Activated CD4-positive, alpha-beta T cell treated with anti-CD3 and anti-CD28 coated beads, Interleukin-2, amount 50 U/mL, for 4 hours (primary cell): Measurements from ENCODE around the gene ARHGAP27.
"Not testable (repeated sequence)": the region's sequence is repeated elsewhere in the genome, so short reads cannot be mapped to it uniquely, and the experiment has no call there.

Experiments used
- DNase-seq, 2 experiments: peaks; one replicate each; pipeline ENCODE4 v3.0.0-alpha.2; 2020

Gene ARHGAP27, protein sequence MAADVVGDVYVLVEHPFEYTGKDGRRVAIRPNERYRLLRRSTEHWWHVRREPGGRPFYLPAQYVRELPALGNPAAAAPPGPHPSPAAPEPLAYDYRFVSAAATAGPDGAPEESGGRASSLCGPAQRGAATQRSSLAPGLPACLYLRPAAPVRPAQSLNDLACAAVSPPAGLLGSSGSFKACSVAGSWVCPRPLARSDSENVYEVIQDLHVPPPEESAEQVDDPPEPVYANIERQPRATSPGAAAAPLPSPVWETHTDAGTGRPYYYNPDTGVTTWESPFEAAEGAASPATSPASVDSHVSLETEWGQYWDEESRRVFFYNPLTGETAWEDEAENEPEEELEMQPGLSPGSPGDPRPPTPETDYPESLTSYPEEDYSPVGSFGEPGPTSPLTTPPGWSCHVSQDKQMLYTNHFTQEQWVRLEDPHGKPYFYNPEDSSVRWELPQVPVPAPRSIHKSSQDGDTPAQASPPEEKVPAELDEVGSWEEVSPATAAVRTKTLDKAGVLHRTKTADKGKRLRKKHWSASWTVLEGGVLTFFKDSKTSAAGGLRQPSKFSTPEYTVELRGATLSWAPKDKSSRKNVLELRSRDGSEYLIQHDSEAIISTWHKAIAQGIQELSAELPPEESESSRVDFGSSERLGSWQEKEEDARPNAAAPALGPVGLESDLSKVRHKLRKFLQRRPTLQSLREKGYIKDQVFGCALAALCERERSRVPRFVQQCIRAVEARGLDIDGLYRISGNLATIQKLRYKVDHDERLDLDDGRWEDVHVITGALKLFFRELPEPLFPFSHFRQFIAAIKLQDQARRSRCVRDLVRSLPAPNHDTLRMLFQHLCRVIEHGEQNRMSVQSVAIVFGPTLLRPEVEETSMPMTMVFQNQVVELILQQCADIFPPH

DNA sequence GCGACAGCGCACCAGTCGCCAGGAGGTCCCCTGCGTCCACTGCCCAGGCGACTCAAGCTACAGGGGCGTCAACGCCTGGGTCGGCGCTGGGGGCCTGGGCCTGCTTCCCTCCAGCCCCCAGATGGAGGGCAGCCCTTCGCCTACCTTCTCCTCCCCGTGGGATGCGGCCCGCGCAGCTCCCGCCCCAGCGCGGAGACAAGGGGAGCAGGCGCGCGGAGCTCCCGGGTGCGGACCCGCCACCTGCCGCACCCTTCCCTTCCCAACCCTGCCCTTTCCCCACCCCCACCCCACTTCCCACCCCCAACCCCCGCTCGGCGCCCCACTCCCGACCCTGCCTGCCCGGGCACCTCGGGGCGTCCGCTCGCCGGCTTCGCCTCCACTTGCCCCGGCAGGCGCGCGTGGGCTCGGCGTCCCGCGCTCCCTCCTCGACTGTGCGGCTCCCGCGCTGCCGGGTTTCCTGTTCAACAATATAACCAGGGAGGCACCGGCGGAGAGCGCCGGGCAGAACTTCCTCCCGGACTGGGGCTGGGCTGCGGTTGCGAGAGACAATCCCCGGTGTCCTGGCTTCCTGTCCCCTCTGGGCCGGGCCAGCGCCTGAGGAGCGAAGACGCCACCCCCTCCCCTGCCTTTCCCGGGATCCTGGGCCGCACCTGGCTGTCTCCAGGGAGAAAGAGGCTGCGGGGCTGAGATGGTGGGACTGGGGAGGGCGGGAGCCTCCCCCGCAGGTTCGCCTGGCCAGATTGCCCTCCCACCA lies at the start of gene ARHGAP27:
Gene ARHGAP27 (minus strand): TSS at position 466 of the 754 bp plus-strand sequence. CDS start 2,591 bp downstream, outside the sequence.
- no peak for DNase-seq

DNA sequence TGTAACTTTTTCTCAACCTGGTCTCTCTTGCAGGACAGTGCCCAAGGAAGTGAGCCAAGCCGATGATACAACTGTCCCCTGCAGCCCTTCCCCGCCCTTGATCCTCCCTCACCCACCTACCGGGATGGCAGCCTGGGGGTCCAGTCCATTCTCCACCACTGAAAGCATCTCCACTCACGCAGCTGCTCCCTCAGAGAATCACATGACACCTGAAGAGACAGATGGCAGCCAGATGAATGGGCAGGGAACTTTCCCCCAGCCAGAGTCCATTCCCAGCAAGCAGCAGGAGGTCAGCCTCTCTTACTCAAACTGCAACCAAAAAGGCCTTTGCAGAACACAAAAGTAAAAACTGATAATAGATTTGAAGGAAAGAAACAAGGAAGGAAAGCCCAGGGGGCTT lies 49.6 kb upstream of the ARHGAP27 start:
- DNase-seq, result not testable (repeated sequence)

DNA sequence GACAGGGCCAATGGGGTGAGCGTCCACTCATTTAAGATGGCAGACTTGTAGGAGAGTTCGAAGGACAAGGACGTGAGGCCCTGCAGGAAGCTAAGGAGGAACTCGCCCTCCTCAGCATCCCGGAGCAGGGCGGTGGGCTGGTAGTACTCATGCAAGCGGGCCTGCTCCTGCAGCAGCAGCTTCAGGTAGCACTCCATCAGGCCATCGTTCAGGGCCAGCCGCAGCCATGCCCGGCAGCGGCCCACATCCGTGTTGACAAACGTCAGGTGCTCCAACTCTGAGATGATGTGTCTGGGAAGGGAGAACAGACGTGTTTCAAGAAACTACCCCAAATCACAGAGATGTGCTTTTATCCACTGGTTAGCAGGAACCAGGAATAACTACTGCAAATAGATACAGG lies 42.8 kb upstream of the ARHGAP27 start:
- DNase-seq, result not testable (repeated sequence)

DNA sequence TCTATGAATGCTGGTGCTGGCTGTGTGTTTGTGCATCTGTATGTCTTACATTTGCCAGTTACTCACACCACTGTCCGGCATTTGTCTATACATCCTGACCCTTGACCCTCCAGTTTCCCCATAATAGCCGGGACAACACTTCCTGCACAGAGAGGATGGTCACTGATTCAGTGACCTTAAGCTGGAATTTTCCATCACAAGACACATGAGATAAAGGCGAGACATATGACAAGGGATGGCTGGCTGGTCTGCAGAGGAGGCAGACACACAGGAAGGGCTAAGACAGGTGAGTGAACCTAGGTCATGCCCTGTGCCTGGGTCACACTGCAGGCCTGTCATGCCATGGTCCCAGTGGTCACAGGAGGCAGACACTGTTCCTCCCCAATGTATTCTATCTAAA lies 39.6 kb upstream of the ARHGAP27 start:
- DNase-seq, result not testable (repeated sequence)

DNA sequence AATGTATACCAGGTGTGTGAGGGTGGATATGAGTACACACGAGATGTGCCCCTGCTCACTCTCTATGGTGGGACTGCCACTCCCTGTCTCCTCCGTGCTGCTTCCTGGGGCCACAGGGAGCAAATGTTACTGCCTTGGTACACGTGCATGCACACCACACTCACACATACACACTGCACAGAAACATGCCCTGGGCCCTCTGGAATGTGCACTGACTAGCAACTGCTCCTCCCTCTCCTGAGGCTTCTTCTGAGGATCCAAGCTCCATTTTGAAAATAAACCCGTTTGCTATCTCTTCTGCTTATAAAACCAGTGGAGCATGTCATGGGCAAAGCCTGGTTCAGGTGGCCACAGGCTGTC lies 36.5 kb upstream of the ARHGAP27 start:
- not testable (repeated sequence) for DNase-seq

DNA sequence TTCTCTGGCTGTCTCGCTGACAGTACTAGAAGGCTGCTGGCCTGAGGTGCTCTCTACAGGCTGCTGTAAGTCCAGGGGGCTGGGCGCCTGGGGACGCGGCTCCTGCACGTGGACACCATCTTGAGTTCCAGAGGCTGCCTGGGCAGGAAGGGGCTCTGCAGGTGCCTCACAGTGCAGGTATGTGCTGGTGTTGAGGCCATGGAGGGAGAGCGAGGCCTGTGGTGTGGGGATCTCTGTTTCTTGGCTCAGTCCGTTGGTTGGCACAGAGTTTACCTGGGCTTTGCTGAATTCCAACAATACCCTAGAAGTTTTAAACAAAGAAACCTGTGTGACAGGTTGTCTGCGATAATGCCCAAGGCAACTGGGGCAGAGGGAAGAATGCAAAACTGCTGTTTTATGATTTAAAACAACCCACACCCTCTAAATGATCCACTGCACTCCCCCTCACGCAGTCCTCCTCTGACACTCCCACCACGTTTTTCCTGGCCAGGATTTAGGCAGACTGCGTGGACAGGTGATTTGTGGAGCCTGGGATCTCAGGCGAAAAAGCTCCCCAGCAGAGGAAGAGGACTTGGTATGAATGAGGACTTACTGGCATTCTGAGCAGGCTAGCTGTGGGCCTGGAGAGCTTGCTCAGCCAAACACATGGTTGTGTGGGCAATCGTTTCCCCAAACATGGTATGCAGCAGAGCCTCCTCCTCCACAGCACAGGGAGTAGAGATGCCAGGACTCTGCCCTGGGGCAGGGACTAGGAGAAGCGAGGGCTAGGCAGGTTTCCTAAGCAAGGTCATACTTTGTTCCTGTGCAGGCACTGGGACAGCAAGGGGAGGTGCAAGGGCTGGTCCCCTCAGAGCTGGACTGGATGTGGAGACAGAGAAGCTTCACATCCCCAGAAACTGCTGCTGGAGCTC lies 35.9 kb upstream of the ARHGAP27 start:
- DNase-seq, result not testable (repeated sequence)

DNA sequence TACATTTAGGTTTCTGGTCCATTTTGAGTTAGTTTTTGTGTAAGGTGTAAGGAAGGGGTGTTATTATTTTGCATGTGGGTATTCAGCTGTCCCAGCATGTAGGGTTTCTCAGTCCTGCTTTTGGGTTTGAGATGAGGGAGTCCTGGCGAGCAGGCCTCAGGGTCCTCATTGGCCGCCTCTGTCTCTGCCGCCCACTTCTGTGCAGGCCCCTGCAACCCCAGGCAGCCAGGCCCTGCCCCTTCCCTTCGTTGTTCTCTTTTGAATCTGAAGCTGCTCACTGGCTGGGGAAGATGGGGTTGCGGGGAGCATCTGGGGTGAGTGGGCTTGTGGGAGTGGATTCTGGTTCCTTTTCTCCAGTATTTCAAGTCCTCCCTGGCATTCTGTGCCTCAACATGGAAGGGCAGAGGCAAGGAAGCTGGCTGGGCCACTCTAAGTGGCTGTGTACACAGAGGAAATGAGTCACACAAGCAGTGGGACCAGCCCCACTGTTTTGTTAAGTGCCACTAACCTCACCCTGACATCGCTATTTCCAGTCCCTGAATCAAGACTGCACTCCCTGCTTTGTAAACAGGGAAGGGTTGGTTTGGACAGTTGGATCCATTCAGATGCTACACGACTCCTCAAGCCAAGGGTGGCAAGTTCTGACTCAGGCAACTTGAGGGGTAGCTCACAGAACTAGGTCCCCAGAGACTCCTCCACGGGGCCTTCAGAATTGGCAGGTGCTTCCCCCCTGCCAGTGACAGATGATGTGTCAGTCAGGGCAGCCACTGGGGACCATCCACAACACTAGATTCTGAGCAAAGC lies 29.1 kb upstream of the ARHGAP27 start:
- DNase-seq, result not testable (repeated sequence)

DNA sequence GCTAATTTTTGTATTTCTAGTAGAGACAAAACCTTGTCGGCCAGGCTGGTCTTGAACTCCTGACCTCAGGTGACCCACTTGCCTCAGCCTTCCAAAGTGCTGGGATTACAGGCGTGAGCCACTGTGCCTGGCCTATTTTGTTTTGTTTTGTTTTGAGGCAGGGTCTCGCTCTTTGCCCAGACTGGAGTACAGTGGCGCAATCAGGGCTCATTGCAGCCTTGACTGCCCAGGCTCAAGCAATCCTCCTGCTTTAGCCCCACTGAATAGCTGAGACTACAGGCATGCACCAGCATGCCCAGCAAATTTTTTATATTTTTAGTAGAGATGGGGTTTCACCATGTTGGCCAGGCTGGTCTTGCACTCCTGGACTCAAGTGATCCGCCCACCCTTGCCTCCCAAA lies 27.8 kb upstream of the ARHGAP27 start:
- not testable (repeated sequence) for DNase-seq

DNA sequence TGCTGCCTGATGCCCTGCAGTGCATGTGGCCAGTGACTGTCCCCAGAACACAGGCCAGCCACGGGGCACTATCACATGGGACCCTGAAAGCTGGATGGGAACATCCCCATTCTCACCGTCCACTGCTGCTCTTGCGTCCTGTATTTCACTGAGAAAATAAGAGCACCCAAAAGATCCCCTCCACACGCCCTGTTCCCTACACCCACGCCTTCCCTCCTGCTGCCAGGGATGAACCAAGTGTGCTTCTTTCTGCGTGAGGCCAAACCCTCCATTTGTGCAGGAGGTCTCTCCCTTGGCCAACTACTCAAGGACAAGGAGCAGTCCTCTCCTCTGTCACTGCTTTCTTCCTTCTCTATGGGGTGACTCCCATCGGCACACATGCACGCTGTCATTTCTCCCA lies 21.7 kb upstream of the ARHGAP27 start:
- DNase-seq, result not testable (repeated sequence)

DNA sequence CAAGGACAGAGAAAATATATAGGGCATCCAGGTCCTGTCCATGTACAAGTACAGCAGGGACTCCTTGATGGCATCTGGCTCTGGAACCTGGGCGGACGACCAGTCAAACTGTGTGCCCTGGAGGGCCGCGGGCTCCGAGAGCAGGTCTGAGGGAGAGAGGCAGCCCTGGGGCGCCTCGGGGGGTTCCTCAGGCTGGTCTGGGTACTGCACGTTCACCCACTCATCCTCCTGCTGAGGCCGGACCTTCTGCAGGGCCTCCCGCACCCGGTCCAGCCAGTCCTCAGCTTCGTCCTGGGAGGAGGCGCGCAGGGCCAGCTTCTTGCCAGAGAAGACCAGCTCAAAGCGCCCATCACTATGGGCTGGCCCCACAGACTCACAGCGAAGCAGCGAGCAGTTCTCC lies 21.1 kb upstream of the ARHGAP27 start:
- DNase-seq, result not testable (repeated sequence)

DNA sequence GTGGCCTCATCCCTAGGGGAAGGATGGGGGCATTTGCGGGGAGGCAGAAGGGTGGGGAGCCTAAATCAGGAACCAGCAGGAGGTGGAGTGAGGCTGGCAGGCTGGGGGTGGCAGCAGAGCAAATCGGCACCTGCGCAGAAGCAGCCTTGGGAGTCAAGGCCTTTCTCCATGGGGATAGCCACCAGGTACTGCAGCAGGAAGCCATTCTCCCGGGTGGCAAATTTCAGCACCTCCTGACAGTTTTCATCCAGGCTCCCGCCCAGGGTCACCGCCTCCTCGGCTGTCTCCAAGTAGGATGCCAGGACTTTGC lies 20.5 kb upstream of the ARHGAP27 start:
- not testable (repeated sequence) for DNase-seq

DNA sequence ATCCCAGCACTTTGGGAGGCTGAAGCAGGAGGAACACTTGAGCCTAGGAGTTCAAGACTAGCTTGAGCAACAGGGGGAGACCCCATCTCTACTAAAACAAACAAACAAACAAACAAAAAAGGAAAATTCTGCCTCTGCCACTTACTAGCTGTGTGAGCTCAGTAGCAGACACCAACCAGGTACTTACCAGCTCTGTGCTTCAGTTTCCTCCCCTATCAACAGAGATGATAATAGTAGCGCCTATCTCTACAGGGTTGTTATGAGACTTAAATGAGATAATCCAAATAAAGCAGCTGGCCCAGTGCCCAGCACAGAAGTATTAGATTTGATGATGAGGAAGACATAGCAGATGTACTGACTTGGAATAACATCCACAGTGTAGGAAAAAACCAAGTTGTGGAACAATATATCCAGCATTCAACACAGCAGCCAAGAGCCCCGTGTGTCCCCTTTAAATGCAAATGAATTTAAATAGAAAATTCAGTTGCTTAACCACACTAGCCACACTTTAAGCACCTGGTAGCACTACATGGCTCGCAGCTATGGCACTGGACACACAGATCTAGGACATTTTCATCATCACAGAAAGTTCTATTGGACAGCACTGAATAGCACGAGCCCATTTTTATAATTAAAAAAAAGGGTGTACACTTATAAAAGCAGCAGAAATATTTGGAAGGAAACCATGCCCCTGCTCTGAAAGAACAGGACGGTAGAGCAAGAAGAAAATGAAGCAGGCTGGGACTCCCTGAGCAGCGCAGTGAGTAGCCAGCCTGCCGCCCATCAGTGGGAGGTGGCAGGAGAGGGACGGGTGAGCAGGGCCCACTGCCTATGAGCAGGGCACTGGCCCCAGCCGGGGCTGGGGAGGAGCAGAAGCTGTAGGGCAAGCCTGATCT lies 19.9 kb upstream of the ARHGAP27 start:
- not testable (repeated sequence) for DNase-seq

DNA sequence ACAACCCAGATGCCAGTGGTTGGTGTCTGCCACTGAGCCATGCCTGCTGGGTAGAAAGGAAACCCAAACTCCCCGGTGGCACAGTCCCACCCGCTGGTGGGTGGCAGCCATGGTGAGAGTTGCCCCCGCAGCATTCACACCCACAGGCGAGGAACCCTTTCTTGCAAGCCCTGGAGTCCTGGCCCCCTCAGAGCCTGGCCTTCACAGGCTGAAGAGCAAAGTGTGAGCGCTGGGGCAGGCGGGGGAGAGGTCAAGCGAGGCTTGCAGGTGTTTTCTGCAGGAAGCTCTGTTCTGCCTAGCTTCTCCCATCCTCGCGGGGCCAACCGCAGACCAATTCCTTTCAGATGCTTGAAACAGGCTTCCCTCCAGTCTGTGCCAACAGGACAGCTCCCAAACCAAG lies 19.0 kb upstream of the ARHGAP27 start:
- DNase-seq, result not testable (repeated sequence)

DNA sequence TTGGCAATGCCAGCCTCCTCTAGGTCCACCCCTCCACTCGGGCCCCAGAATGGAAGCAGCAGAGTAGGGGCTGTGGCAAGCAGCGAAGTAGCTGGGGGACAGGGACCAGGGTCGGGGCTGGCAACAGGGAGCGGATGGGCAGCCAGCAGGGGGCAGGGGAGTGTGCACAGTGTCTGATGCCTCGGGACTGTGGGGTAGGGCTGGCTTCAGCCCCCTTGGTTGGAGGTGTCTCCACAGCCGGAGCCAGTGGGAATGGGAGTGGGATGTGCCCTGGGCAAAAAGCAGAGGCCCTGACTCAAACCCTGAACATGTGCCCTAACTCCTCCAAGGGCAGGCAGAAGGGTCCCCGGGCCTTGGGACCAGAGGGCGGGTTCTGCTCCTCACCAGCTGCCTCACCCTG lies 18.5 kb upstream of the ARHGAP27 start:
- DNase-seq, result no peak

DNA sequence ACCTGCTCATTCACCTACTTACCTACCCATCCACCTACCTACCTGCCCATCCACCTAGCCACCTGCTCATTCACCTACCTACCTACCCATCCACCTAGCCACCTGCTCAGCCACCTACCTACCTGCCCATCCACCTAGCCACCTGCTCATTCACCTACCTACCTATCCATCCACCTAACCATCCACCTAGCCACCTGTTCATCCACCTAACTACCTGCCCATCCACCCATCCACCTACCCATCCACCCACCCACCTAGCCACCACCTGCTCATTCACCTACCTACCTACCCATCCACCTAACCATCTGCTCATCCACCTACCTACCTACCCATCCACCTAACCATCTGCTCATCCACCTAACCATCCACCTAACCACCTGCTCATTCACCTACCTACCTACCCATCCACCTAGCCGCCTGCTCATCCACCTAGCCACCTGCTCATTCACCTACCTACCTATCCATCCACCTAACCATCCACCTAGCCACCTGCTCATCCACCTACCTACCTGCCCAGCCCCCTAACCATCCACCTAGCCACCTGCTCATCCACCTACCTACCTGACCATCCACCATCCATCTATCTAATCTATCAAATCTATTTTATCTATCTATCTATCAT lies 17.1 kb upstream of the ARHGAP27 start:
- DNase-seq, result not testable (repeated sequence)

DNA sequence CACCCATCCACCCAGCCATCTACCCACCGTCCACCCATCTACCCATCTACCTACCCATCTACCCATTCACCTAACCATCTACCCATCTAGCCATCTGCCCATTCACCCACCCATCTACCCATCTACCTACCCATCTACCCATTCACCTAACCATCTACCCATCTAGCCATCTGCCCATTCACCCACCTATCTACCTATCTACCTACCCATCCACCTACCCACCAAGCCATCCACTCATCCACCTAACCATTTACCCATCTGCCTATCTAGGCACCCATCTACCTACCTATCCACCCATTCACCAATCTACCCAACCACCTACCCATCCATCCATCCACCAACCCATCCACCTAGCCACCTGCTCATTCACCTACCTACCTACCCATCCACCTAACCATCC lies 16.6 kb upstream of the ARHGAP27 start:
- not testable (repeated sequence) for DNase-seq

DNA sequence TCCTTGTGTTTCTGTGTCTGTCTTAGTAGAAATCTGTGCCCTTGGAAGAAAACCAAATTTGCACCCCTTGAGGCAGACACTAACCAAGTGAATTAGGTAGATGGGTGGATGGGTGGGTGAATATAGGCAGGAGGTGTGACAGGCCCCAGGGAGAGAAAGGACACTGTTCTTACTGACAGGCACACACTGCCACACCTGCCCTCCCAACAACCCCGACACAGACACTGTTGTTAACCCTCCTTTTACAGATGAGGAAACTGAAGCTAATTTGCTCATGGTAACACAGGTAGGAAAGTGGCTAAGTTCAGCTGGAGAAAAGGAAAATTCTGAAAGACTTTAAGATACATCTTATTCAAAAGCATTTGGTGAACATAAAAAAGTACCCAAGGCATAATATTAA lies 15.8 kb upstream of the ARHGAP27 start:
- not testable (repeated sequence) for DNase-seq

DNA sequence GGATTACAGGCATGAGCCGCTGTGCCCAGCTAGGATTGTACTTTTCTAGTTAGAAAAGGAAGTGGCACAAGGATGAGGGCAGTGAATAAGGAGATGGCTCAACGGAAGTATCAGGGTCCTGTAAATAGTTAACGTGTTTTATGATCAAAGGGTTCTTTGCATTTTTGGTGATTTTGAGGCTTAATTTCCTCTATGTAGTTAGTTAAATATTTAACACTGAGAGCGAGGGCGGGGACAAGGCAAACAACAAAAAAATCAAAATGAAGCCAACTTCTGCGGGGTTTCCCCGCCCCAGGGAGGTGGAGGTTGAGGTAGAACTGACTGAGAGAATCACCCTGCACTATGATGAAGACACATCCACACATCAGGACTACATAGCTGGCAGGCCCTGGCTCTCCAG lies 15.4 kb upstream of the ARHGAP27 start:
- not testable (repeated sequence) for DNase-seq

DNA sequence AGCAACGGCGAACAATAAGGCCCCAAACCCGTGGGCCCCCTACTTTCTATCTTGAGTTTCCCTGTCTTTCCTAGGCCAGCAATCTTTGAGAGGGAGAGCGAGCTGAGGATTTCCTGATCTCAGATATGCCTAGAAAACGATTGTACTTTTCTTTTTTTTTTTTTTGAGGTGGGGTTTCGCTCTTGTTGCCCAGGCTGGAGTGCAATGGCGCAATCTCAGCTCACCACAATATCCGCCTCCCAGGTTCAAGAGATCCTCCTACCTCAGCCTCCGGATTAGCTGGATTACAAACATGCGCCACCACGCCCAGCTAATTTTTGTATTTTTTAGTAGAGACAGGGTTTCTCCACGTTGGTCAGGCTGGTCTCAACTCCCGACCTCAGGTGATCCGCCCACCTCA lies 15.0 kb upstream of the ARHGAP27 start:
- not testable (repeated sequence) for DNase-seq
